Right lobe of liver (tissue), 4 donors: ENCODE results near the gene GPR142.

Source experiments
- CTCF ChIP-seq, 4 donors: fragments of 200-600 bp in 3 of 4; fragments of 450-650 bp in 1 of 4; IDR thresholded peaks; one replicate each; pipeline versions ENCODE4 v1.5.1 to v1.8.0; 2016 to 2022; ENCODE audit warnings: antibody characterized with exemption in 4 of 4, mild to moderate bottlenecking in 2 of 4
- POLR2A ChIP-seq: fragments of 450-650 bp; IDR thresholded peaks from one replicate; pipeline ENCODE4 v1.6.1; 2017; ENCODE audit warnings: antibody characterized with exemption, mild to moderate bottlenecking
- donor health status: DM: no; HTN: no; CAD: no.
- donor health status: DM: no; HTN: no; CAD: no.
- donor health status: DM: no; HTN: yes; CAD: no.

- TF ChIP-seq CTCF (IDR thresholded peaks at IDR 0.05), result no peak
- TF ChIP-seq POLR2A, result no peak
These were observed 40.8 kb upstream of the GPR142 start for GRCh38 chr17:74326506-74326905.
